ENCODE measurements around the gene CYLD. TPM values are rescaled to one million over a fixed set of nuclear protein-coding genes. Genes with fewer than 3 reads are reported as not detected.

The CYLD gene
- total RNA-seq, 1 donor from 2014 or later = 161 TPM

DNA sequence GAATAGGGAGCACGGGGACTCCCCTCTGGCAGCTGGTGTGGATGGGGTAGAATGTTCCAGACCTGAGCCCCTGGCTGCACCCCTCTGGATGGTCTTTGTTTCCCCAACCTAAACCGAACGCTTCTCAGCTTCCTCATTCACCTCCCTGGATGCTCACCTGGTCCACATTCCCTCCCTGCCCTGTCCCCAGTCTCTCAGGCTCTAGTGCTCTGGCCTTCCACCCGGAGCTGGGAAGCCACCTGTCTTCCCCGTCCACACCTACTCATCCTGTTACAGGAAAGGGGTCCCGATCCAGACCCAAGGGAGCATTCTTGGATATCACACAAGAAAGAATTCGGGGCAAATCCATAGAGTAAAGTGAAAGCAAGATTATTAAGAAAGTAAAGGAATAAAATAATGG, 73.5 kb downstream of the CYLD start:
- no peak for DNase-seq (ENCODE audit: low read depth)

DNA sequence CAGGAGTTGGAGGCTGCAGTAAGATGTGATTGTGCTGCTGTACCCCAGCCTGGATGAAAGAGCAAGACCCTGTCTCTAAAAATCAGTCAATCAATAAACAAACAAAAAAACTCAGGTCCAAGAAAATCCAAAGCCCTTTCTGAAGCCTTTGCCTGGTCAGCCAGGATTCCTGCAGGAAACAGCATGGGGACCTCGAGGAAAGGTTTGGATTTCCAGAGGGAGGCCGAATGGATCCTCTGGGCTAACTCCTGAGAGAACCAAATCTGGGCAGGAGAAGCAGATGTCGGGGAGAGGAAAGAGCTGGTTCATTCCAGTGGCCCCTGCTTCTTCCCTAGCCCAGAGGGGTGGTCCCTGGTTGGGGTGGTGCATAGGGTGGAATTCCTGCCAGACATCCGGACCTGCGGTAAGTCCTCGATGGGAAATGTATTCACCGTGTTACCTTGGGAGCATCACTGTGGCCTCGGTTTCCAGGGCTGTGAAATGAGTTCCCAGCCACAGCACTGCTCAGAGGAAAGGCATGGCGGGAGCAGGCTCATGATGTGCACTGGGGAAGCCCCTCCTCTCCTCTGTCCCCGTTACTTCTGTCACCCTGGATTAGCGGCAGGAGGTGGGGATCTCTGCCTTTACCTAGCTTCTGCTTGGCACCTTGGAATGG, 75.1 kb downstream of the CYLD start:
- DNase-seq (ENCODE audit: low read depth) = no peak

DNA sequence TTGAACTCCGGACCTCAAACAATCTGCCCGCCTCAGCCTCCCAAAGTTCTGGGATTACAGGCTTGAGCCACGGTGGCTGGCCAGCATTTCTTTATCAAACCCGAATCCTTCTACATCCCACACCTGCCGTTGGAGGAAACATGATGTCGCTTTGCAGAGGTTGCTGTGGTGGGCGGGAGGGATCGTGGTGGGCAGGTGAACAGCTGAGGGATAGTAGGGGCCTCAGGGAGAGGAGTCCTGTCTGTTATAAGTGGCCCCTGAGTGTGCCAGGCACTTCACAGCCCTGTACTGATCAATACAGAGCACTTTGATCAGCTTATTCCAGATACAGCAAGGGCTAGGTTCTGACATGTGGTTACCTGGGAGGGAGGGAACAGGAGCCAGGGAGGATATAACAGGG, 76.5 kb downstream of the CYLD start:
- no peak for DNase-seq (ENCODE audit: low read depth)

DNA sequence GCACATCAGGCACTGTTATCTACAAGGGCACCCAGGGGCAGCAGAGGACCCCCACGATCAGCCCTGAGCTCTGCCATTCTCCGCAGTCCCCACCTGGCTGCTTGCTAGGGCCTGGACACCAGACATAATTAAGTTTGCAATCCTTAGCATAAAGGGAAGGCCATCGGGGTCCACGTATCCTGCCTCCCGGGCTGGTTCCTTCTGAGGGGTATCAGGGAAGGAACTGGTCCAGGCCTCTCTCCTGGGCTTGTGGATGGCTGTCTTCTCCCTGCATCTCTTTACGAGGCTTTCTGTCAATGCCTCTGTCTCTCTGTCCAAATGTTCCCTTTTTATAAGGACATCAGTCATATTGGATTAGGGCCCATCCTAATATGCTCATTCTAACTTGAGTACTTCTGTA, 77.8 kb downstream of the CYLD start:
- no peak for DNase-seq (ENCODE audit: low read depth)

DNA sequence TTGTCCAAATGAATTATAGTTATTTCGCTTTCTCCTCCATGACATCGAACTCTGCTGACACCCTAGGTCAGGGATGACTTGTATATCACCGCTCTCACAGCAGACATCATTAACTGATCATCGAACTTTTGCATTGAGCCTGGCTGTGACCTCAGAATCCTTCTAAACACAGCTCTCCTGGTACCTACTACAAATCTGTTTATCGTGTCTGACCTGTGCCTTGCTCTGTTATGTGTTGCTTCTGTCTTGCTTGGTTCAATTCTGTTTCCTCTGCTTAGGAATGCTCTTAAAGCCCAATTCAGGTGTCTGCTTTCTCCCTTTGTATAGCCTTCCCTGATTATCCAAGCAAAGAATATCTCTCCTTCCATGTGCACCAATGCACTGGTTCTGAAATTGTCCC, 78.3 kb downstream of the CYLD start:
- no peak for DNase-seq (ENCODE audit: low read depth)

DNA sequence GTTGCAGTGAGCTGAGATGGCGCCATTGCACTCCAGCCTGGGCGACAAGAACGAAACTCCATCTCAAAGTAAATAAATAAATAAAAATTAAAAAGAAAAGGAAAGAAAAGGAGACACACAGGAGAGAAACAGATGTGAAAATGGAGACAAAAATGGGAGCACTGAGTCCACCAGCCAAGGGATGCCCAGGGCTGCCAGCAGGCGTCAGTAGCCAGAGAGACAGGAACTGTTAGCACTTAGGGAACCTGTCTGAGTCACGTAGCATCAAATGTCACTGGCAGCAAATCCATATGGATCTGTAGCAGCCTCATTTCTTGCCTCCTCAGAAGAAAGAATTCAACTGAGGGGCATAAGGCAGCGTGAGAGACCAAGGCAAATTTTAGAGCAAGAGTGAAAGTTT, 79.7 kb downstream of the CYLD start:
- DNase-seq (ENCODE audit: low read depth) = no peak

DNA sequence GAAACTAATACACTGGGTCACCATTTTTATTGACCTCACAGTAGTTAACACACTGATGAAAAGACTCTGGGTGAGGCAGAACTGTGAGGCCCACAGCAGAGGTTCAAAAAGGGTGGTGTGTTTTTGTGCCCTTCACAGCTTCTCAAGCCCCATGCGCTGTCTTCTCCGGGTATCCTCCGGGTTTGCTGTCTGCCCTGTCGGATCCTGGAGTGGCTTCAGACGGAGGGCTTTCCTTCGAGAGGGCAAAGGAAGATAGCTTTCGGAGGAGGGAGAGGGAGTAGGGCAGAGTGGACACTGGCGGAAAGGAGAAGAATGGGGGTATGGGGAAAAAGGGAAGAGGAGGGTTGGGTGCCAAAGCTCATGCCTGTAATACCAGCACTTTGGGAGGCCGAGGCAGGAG, 80.8 kb downstream of the CYLD start:
- DNase-seq (ENCODE audit: low read depth) = no peak

DNA sequence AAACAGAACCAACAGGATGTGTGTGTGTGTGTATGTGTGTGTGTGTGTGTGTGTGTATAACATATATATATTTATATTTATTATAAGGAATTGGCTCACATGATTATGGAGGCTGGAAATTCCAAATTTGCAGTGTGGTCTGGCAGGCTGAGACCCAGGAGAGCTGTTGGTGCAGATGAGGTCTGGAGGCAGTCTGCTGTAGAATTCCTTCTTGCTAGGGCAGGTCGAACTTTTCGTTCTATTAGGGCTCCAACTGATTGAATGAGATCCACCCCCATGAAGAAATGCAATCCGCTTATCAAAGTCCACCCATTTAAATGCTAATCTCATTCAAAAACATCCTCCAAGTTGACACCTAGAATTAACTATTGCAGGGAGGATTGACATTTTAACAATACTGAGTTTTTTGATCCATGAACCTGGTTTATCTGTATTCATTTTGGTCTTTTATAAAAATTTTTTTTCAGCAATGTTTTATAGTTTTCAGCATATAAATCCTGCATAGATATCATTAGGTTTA, 85.0 kb downstream of the CYLD start:
- DNase-seq (ENCODE audit: low read depth) = no peak

DNA sequence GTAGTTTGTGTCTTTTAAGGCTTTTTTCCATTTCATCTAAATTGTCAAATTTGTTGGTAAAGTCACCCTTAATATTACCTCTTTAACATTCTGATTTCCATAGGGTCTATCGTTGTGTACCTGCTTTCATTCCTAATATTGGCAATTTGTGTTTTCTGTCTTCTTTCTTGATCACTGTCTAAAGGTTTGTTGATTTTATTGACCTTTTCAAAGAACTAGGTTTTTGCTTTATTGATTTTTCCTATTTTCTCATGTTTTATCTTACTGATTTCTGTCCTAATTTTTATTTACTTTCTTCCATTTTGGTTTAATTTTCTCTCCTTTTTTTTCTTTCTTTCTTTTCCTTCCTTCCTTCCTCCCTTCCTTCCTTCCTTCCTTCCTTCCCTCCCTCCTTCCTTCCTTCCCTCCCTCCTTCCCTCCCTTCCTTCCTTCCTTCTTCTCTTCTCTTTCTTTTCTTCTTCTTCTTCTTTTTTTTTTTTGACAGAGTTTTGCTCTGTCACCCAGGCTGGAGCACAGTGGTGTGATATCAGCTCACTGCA, 86.3 kb downstream of the CYLD start:
- no peak for DNase-seq (ENCODE audit: low read depth)

DNA sequence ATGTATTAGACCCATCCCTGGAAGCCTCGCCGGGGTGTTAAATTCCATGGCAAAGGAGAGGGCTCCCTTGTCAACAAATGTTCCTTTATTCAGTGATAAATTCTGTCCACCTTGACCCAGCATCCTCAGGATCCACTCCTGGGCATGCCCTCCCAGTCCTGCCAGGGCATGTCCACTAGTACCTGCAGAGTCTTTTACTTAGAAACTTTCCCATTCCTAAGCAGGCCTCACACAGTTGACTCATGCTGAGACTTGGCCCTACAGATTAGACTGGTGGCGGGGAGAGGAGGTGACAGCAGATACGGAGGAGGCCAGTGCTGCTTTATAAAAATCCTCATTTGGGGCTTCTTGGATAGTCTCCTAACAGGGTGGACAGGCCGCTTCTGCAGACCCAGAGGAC, 88.8 kb downstream of the CYLD start:
- no peak for DNase-seq (ENCODE audit: low read depth)

DNA sequence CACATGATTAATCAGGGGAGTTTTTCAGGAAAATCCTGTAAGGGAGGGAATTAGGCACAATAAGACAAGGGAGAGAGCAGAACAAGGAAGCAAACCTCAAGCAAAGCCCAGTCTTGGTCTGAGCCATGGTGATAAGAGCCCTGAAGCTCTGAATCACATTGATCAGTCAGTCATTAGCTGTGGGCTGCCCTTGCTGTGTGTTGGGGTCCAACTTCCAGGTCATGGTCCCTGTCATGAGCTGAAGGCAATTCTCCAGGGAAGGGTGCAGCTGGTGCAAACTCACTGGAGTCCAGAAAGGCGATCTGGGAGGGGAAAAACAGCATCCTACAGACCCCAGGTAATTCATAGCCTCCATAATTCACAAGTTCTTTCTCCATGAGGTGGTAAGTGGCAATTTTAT, 89.9 kb downstream of the CYLD start:
- DNase-seq (ENCODE audit: low read depth) = no peak

DNA sequence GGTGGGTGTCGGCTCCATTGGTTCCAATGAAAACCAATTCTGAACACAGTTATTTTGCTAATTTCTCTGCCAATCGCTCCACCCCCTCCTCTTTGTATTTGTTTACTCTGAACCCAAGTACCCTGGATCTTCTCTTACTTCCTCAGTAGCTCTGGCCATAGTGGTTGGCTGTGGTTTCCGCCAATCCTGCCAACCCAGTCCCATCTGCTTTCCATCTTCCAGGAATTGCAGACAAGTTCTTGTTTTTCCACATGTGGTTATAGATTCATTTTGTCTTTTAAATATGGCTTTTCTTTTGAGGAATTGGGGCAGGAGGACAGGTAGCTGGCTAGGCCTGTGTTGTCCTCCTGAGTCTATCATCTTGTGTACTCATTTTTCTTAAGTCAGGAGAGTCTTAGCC, 92.0 kb downstream of the CYLD start:
- DNase-seq (ENCODE audit: low read depth) = no peak

DNA sequence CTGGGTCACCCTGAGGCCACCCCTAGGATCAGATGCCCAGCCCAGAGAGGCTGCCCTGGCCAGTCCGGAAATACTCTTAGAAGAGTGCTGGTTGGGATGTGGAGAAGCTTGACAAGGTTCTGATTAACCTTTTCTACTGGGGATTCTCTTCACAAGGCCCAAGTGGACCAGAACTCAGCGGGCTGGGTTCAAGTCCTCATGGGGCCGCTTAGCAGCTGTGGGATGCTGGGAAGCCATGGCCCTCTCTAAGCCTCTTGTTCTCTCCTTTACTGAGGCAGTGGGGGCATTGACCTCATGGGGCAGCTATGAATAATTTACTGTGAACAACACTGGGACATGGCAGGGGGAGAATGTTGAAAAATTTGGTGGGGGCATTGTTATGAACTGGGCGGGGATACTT, 92.8 kb downstream of the CYLD start:
- no peak for DNase-seq (ENCODE audit: low read depth)

DNA sequence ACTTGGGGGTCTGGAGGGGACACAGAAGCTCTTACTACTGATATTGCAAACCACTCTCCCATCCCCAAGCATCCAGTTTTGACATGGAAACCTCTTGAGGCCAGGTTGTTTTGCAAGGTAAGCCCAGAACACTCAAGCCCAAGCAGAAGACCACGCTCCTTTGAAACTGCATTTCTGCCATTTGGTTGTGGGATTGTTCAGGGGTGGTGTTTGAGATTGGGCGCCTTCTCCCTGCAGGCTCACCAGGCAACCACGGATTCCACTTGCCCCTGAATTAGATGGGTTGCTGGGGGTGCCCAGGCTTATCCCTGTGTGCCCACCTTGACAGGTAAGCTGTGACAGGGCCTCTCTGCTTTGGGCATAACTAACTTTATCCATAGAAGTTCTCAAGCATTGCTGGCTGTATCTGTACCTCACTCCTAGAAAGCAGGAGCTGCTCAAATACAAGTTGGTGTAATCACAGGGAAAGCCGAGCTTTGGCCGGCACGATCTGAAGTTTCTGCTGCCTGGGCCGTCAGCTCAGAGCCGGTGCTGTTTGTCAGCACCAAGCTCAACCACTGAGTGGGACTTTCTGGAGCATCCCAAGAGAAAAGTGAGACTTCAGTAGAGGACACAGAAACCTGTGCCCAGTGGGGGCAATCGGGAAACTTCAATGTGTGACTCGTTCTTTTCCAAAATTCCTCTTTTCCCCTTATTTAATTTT, 93.6 kb downstream of the CYLD start:
- DNase-seq (ENCODE audit: low read depth) = no peak

DNA sequence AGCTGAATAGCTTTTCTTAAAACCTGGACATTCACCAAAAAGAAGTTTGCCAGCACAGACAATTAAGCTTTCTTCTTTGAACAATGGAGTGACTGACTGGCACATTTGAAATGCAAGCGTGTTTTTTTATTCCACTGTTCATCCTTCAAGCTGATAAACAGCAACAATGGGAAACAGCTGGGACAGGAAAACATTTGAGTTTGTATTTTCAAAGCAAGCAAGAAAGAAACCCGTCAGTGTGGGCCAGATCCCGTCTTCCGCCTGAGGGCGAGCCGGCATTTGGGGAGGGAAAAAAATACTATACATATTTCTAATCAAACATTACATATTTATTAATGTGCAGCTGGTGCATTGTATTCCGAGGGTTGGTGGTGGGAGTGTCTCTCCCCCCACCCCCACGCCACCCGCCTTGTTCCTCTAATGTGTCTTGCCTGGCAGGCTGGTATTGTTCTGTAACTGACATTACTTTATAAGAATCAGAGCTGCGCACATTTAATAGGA, 94.3 kb downstream of the CYLD start:
- DNase-seq (ENCODE audit: low read depth) = peak; percentile 18

DNA sequence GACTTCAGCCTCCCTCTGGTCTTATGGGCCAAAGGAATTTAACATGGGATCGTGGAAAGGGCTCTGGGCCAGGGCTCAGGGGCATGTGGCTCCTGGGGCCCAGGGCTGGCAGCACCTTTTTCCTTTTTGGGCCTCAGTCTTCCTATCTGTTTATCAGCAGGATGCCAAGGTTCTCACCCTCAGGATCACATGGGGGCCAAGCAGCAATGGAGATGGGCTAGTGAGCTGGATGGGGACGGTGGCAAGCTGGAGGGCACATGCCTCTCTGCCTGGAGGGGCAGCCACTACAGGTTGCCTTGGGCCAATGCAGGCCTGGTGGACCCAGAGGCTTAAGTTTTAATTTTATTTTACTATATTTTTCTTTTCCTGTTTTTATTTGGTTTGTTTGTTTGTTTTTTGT, 95.4 kb downstream of the CYLD start:
- no peak for DNase-seq (ENCODE audit: low read depth)

DNA sequence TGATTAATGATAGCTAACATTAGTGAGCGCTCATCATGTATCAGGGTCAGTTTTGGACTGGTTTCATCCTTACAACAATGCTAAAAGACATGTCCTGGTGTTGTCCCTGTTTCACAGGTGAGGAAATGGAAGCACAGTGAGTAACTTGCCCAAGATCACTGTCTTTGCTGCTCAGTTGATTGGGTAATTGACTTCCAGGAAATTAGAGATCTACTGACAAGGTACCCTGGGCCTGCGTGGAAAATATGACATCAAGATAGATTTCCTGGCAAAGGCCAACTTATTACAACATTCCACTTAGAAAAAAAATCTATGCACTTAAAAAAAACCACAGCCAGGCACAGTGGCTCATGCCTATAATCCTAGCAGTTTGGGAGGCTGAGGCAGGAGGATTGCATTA, 96.3 kb downstream of the CYLD start:
- no peak for DNase-seq (ENCODE audit: low read depth)

DNA sequence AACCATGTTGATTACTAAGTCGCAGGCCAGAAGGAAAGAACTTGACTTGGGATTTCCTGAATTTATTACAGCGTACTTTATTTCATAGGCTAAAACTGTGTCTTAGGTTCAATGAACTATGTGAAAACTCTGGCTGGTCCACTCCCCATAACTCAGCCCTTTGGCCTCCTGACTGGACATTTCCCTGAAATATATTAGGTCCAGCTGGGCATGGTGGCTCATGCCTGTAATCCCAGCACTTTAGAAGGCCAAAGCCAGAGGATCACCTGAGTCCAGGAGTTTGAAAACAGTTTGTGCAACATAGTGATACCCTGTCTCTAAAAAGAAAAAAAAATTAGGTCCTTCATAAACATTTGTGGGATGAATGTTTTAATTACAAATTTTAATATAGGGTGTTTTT, 97.0 kb downstream of the CYLD start:
- no peak for DNase-seq (ENCODE audit: low read depth)

DNA sequence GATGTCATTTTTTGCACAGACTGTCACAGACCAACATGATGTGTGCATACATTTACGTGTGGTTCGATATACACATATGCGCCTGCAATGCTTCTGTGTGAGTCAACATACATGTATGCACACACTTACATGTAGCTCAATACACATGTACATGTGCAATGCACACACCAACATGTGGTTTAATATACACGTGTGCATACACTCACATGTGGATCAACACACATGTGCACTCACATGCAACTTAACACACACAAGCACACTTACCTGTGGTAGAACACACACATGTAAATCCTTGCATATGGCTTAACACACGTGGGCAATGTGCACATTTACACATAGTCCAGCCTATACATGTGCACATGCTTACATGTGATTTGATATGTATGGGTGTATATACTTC, 97.5 kb downstream of the CYLD start:
- DNase-seq (ENCODE audit: low read depth) = no peak

DNA sequence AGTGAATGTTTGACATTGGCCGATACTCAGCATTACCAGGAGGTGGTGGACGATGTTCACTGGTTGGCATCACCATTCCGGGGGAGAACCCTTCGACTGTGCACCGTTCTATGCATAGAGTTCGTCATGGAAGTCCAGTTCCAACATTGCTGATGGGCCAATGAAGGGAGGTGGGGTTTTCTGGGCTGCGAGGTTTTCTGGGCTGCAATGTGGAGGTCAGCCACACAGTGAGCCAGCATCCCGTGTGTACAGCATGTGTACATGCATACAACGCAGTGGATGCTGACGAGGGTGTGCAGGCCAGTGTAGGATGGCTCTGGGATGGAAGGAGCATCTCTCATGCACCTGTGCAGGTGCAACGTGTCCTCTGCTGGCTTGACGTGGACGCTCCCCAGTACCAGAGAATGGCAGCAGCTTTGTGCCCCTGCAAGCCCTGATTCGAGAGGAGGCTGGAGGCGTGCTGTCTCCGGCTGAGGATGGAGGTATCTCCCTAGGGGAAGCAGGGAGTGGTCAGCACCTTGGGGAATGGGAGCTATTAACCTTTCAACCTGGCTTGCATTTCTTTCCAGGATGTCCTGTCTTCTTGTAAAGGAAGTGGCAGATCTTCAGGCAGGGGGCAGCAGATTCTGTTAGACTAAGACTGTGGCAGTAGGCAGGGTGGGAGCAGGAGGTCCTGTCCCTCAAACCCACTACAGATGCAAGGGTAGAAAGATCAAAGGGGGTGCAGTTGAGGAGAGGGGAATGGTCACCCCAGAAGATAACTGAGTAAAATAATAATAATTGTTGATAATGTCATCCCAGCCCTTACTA, 98.2 kb downstream of the CYLD start:
- DNase-seq (ENCODE audit: low read depth) = no peak

DNA sequence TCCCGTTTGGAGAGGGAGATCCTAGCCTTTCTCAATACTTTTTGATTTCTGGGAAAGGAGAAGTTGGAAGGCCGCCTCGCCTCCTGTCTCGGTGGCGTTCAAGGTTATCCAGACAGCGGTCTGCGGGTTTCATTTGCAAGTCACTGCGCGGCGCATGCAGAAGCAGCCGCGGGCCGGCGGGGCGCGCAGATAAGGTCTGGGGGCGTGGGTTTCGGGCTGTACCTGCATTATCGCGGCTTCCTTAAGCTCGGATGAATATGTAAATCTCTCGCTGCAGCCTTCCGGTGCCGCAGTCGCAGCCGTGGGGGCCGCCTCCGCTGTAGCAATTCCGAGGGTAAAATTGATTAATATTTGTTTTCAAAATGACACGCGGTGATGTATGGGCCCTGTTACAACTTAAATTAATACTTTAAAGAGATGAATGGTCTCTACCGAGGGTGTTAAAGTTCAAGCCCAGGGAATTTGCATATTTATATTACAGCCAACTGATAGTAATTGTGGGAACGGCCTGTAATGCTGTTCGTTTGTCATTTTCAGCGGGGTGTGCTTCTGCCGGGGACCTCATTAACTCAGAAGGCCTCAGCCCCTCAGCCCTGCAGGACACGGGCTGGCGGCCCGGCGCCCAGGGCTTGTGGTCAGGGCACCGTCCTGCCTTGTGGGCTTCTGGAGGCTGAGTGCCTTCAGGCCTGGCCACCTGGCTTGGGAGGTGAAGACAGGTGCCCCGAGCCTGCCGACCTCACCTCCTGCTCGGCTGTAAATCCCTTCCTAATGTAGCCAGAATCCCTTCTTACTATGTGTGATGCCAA, 99.4 kb downstream of the CYLD start:
- no peak for DNase-seq (ENCODE audit: low read depth)
